HFFc6 (cell line): Measurements from ENCODE around the gene ATRN. TPM values are rescaled to one million over a fixed set of nuclear protein-coding genes. Genes with fewer than 3 reads are reported as not detected.

ENCODE experiments used
- DNase-seq: peaks from one replicate; pipeline ENCODE4 v3.0.0-alpha.2; 2018
- H3K27ac Mint-ChIP-seq: 2 replicates; pipeline ENCODE4 v1.8.0; 2020; ENCODE audit warnings: mild to moderate bottlenecking, mixed read lengths
- H3K27me3 Mint-ChIP-seq: 2 replicates; pipeline ENCODE4 v1.8.0; 2021; ENCODE audit warnings: mild to moderate bottlenecking, moderate library complexity, mixed read lengths; ENCODE audit not compliant: insufficient read depth
- H3K36me3 Mint-ChIP-seq: 2 replicates; pipeline ENCODE4 v1.8.0; 2021; ENCODE audit warnings: low read depth, mixed read lengths
- H3K4me1 Mint-ChIP-seq: 2 replicates; pipeline ENCODE4 v1.8.0; 2020; ENCODE audit warnings: low read depth, mixed read lengths
- H3K4me3 Mint-ChIP-seq: 2 replicates; pipeline ENCODE4 v1.8.0; 2020; ENCODE audit warnings: mild to moderate bottlenecking, moderate library complexity, mixed read lengths
- H3K9me3 Mint-ChIP-seq: 2 replicates; pipeline ENCODE4 v1.8.0; 2020; ENCODE audit warnings: mild to moderate bottlenecking, mixed read lengths
- total RNA-seq, 6 experiments: library from RNA; stranded (reverse); fragmentation: NEBNext Ultra II Directional; extraction: Animal tissue kit (Norgen Biotek cat#: 25700); gene quantifications; 2 replicates in 1 of 6; 3 replicates in 5 of 6; pipeline ENCODE4 v1.2.3, GENCODE V29; 2021
- TF ChIP-seq, protein P1 (sequence below): fragments of 200-600 bp; sonication (generic); IDR thresholded peaks from 2 replicates; pipeline ENCODE4 v1.5.0; 2021; ENCODE audit warnings: antibody characterized with exemption, mild to moderate bottlenecking

Gene ATRN
- total RNA-seq, 6 experiments from 2014 or later, result 27.5 to 33.0 (median 29.6) TPM

DNA sequence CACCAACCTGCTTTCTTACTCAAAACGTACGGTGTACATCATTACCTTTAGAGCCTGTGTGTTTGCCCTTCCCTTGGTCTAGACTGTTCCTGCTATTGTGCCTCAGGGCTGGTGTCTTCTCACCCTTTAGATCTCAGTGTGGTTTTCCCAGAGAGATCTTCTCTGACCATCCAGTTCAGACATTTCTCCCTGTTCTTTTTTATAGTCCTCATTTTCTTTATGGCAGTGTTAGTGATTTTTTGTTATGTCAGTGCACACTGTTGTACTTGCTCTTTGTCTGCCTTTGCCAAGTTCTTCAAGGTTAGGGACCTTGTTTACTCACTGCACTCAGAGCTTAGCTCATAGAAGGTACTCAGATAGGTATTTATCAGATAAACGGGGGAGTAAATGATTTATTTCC, 82.8 kb downstream of the ATRN start:
- H3K4me3 Mint-ChIP-seq, result no peak overlapping the region
- H3K27ac Mint-ChIP-seq, result no peak overlapping the region
- peaks cover 21% of the 10 kb centered on the region for H3K4me1 Mint-ChIP-seq
- H3K9me3 Mint-ChIP-seq, result no peaks in the 10 kb centered on the region
- H3K27me3 Mint-ChIP-seq, result no peaks in the 10 kb centered on the region
- no peaks in the 10 kb centered on the region for H3K36me3 Mint-ChIP-seq
- TF ChIP-seq, protein P1, sequence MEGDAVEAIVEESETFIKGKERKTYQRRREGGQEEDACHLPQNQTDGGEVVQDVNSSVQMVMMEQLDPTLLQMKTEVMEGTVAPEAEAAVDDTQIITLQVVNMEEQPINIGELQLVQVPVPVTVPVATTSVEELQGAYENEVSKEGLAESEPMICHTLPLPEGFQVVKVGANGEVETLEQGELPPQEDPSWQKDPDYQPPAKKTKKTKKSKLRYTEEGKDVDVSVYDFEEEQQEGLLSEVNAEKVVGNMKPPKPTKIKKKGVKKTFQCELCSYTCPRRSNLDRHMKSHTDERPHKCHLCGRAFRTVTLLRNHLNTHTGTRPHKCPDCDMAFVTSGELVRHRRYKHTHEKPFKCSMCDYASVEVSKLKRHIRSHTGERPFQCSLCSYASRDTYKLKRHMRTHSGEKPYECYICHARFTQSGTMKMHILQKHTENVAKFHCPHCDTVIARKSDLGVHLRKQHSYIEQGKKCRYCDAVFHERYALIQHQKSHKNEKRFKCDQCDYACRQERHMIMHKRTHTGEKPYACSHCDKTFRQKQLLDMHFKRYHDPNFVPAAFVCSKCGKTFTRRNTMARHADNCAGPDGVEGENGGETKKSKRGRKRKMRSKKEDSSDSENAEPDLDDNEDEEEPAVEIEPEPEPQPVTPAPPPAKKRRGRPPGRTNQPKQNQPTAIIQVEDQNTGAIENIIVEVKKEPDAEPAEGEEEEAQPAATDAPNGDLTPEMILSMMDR, result no peak
- no peak for DNase-seq

DNA sequence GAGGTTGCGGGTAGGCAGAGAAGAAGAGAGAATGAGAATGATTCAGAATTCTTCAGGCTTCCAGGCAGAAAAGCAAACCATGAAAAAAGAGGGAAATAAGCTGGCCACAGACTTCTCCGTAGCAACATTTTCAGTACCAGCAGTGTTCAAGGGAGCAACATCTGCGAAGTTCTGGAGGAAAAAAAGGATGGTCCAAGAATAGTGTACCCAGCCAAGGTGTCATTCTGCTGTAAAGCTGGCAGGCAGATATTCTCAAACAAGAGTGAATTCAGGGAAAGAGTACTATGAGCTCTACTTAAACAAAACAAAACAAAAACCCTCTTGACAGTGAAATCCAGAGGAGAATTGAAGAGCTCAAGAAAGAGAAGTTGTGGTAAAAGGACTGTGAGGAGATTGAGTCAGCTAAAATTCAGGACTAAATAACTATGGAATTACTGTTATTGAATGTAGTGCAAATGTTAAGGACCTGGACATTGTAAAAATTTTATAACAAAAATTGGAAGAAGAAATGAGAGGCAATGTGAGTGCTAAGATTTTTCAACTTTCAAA, 86.5 kb downstream of the ATRN start:
- TF ChIP-seq, protein P1, result no peak
- no peaks in the 10 kb centered on the region for H3K9me3 Mint-ChIP-seq
- H3K27me3 Mint-ChIP-seq, result no peaks in the 10 kb centered on the region
- H3K4me3 Mint-ChIP-seq, result no peak overlapping the region
- no peak overlapping the region for H3K27ac Mint-ChIP-seq
- peaks cover 23% of the 10 kb centered on the region for H3K4me1 Mint-ChIP-seq
- H3K36me3 Mint-ChIP-seq, result peaks cover 5% of the 10 kb centered on the region
- no peak for DNase-seq

DNA sequence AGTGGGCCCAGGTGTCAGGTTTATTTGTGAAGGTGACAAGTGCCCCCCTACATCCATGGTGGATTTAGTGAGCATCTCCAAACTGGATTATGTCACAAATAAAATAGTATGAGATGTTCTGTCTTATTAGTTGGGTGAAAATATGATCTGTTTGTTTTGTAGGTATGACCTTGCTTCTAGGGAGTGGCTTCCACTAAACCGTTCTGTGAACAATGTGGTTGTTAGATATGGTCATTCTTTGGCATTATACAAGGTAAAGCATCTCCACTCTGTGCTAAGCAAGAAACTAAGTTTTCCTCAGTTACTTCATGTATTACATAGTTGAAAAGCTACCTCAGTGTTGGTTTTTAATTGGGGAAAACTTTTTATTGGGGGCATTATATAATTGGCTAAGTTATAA, 88.4 kb downstream of the ATRN start:
- DNase-seq, result no peak
- H3K27me3 Mint-ChIP-seq, result no peaks in the 10 kb centered on the region
- H3K36me3 Mint-ChIP-seq, result peaks cover 5% of the 10 kb centered on the region
- H3K4me3 Mint-ChIP-seq, result no peak overlapping the region
- H3K27ac Mint-ChIP-seq, result no peak overlapping the region
- H3K4me1 Mint-ChIP-seq, result peaks cover 37% of the 10 kb centered on the region
- no peaks in the 10 kb centered on the region for H3K9me3 Mint-ChIP-seq
- TF ChIP-seq, protein P1, result no peak

DNA sequence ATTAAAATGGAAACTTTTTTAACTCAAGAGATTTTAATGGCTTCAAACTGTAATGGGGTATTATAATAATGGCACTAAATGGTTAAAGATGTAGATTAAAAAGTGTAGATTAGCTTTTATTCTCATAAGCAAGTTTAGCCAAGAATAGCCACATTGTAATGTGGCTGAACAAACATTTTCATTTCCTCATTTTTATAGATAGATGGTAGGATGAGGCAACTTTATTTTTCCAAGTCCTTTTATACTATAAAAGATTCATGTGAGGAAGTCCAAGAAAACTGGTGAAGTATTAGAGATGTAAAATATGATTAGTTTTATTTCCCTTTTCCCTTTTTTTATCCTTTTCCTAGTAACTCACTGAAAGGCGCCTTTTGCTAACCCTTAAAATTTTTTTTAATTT, 88.8 kb downstream of the ATRN start:
- no peaks in the 10 kb centered on the region for H3K9me3 Mint-ChIP-seq
- no peak overlapping the region for H3K4me3 Mint-ChIP-seq
- no peaks in the 10 kb centered on the region for H3K27me3 Mint-ChIP-seq
- TF ChIP-seq, protein P1, result no peak
- peaks cover 5% of the 10 kb centered on the region for H3K36me3 Mint-ChIP-seq
- H3K27ac Mint-ChIP-seq, result no peak overlapping the region
- DNase-seq, result no peak
- H3K4me1 Mint-ChIP-seq, result peaks cover 37% of the 10 kb centered on the region

DNA sequence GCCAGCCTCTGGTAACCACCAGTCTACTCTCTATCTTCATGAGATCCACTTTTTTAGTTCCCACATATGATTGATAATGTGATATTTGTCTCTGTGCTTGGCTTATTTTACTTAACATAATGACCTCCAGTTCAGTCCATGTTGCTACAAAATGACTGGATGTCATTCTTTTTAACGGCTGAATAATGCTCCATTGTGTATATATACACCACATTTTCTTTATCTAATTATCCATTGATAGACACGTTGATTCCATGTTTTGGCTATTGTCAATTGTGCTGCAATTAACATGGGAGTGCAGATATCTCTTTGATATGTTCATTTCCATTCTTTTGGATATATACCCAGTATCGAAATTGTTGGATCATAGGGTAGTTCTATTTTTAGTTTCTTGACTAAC, 89.3 kb downstream of the ATRN start:
- no peaks in the 10 kb centered on the region for H3K27me3 Mint-ChIP-seq
- H3K27ac Mint-ChIP-seq, result peak overlapping the region; percentile 11; the same call in 1 of the 2 replicates
- TF ChIP-seq, protein P1, result no peak
- no peak for DNase-seq
- H3K4me1 Mint-ChIP-seq, result peaks cover 37% of the 10 kb centered on the region
- peaks cover 5% of the 10 kb centered on the region for H3K36me3 Mint-ChIP-seq
- no peak overlapping the region for H3K4me3 Mint-ChIP-seq
- H3K9me3 Mint-ChIP-seq, result no peaks in the 10 kb centered on the region

DNA sequence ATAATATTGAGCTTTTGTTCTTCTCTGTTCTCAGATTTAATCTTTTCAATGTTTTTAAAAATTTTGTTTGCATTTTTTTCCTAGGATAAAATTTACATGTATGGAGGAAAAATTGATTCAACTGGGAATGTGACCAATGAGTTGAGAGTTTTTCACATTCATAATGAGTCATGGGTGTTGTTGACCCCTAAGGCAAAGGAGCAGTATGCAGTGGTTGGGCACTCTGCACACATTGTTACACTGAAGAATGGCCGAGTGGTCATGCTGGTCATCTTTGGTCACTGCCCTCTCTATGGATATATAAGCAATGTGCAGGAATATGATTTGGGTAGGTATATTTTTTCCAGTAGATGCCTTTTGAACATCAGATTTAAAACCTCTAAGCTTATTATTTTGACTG, 89.8 kb downstream of the ATRN start:
- Mint-ChIP-seq H3K4me1 (peaks cover 37% of the 10 kb centered on the region), H3K36me3 (peaks cover 5% of the 10 kb centered on the region), H3K9me3 (no peaks in the 10 kb centered on the region), H3K4me3 (no peak overlapping the region), H3K27ac (0 out of 2 replicates have a peak overlapping the region, but pooled peaks have one; percentile 7), H3K27me3 (no peaks in the 10 kb centered on the region)
- TF ChIP-seq, protein P1, result no peak
- peak; percentile 41 for DNase-seq
